GM12878 (cell line): ENCODE measurements around the gene CCDC78. TPM values are rescaled to one million over a fixed set of nuclear protein-coding genes. Genes with fewer than 3 reads are reported as not detected.

Experiments
- ATAC-seq: fragments of 200-7000 bp; cut with Tn5 transposase; 3 replicates; pipeline ENCODE4 v1.9.1; 2020; ENCODE audit warnings: mild to moderate bottlenecking, moderate library complexity
- BruUV-seq: library from RNA; stranded (reverse); fragments of 400-500 nt; replicated peaks from 2 replicates; lab custom pipeline; 2021; lab: Mats Ljungman, UMichigan
- CTCF ChIA-PET: fragments of 300-600 bp; sonication (Branson Sonifier 250); formaldehyde crosslinking; extraction: SDS; loops from one replicate; lab custom pipeline; 2021; ENCODE audit warnings: inconsistent platforms; lab: Yijun Ruan, JAX
- POLR2A ChIA-PET: fragments of 350-600 bp; formaldehyde crosslinking; extraction: SDS; loops from one replicate; lab custom pipeline; 2021; ENCODE audit warnings: inconsistent platforms; lab: Charles Lee
- RAD21 ChIA-PET: fragments of 300-600 bp; sonication (Branson Sonifier 250); formaldehyde crosslinking; loops from one replicate; lab custom pipeline; 2023; ENCODE audit warnings: antibody characterized with exemption; ENCODE audit not compliant: unreplicated experiment; lab: Charles Lee
- SMC1A ChIA-PET: fragments of 300-600 bp; sonication (Branson Sonifier 250); formaldehyde crosslinking; loops from one replicate; lab custom pipeline; 2023; ENCODE audit not compliant: unreplicated experiment, uncharacterized antibody; lab: Charles Lee
- DNase-seq: peaks from one replicate; pipeline ENCODE4 v3.0.0-alpha.2; 2011; ENCODE audit warnings: low read depth, low spot score
- FAIRE-seq: peaks from 3 replicates; lab custom pipeline; 2011; peaks lifted over from hg19 to GRCh38; lab: Jason Lieb, UNC
- H2AFZ ChIP-seq: 2 replicates; pipeline ENCODE4 v1.6.0; 2011; ENCODE audit warnings: low read depth, low read length, control low read depth; ENCODE audit not compliant: control insufficient read depth
- H3K27ac ChIP-seq: 2 replicates; pipeline ENCODE4 v1.5.1; 2011; ENCODE audit warnings: control low read depth; ENCODE audit not compliant: control insufficient read depth, insufficient read depth
- H3K27me3 ChIP-seq, 2 experiments: replicated peaks in 1 of 2; 2 replicates each; pipeline versions ENCODE4 v1.6.0 to v1.6.1; 2011; ENCODE audit warnings: low read length in 1 of 2; ENCODE audit not compliant: control insufficient read depth in 2 of 2, insufficient read depth in 2 of 2
- H3K36me3 ChIP-seq, 2 experiments: 2 replicates each; pipeline ENCODE4 v1.5.1; 2011; ENCODE audit warnings: low read length in 1 of 2; ENCODE audit not compliant: control insufficient read depth in 2 of 2, insufficient read depth in 2 of 2
- H3K4me1 ChIP-seq: 2 replicates; pipeline ENCODE4 v1.6.1; 2011; ENCODE audit warnings: mild to moderate bottlenecking, low read length, moderate library complexity, mixed read lengths; ENCODE audit not compliant: control insufficient read depth, insufficient read depth
- H3K4me2 ChIP-seq: 2 replicates; pipeline ENCODE4 v1.6.0; 2011; ENCODE audit warnings: control low read depth; ENCODE audit not compliant: control insufficient read depth, insufficient read depth
- H3K4me3 ChIP-seq: fragments of 200-600 bp; sonication (generic); 2 replicates; pipeline ENCODE4 v1.5.1; 2016
- H3K79me2 ChIP-seq: 2 replicates; pipeline ENCODE4 v1.6.0; 2011; ENCODE audit warnings: low read length; ENCODE audit not compliant: control insufficient read depth, insufficient read depth
- H3K9ac ChIP-seq: 2 replicates; pipeline ENCODE4 v1.8.0; 2011; ENCODE audit warnings: low read length, control low read depth, mixed read lengths; ENCODE audit not compliant: control insufficient read depth, insufficient read depth
- H3K9me3 ChIP-seq: replicated peaks from 3 replicates; pipeline ENCODE4 v1.5.1; 2011; ENCODE audit warnings: mild to moderate bottlenecking, low read length; ENCODE audit not compliant: control insufficient read depth, insufficient read depth
- H4K20me1 ChIP-seq: 2 replicates; pipeline ENCODE4 v1.6.0; 2011; ENCODE audit not compliant: control insufficient read depth, insufficient read depth
- BACH1 ChIP-seq: fragments of 450-650 bp; IDR thresholded peaks from 2 replicates; pipeline ENCODE4 v1.6.1; 2017; ENCODE audit warnings: mild to moderate bottlenecking, borderline replicate concordance
- CBX3 ChIP-seq: fragments of 200-600 bp; sonication (generic); IDR thresholded peaks from 2 replicates; pipeline ENCODE4 v1.6.1; 2016; ENCODE audit warnings: low read depth, borderline replicate concordance
- CREM ChIP-seq: IDR thresholded peaks from 2 replicates; pipeline ENCODE4 v1.6.1; 2014; ENCODE audit warnings: antibody characterized with exemption, low read depth
- MXI1 ChIP-seq: fragments of 150-350 bp; IDR thresholded peaks from 2 replicates; pipeline ENCODE4 v1.6.1; 2011; ENCODE audit warnings: low read depth, mild to moderate bottlenecking, inconsistent platforms, low read length, improper control_type of control experiment
- NBN ChIP-seq: fragments of 450-650 bp; IDR thresholded peaks from 2 replicates; pipeline ENCODE4 v1.6.1; 2016
- RUNX3 ChIP-seq: IDR thresholded peaks from 2 replicates; pipeline ENCODE4 v1.6.1; 2012; ENCODE audit warnings: low read length, inconsistent platforms
- TAF1 ChIP-seq: IDR thresholded peaks from 2 replicates; pipeline ENCODE4 v1.6.1; 2011; ENCODE audit warnings: mild to moderate bottlenecking, low read depth, low read length, borderline replicate concordance
- TCF7 ChIP-seq: IDR thresholded peaks from 2 replicates; pipeline ENCODE4 v1.6.1; 2014; ENCODE audit warnings: antibody characterized with exemption, borderline replicate concordance
- WGBS: methylation state at CpG from one replicate; pipeline ENCODE4 v1.1.6; 2016; ENCODE audit warnings: low lambda C conversion rate; ENCODE audit not compliant: insufficient replicate concordance, insufficient coverage; ENCODE audit errors: missing lambda C conversion rate; 5-methylcytosine and 5-hydroxymethylcytosine counted together
- in situ Hi-C: fragments of 300-500 bp; cut with MboI; formaldehyde crosslinking; loops from 9 replicates; pipeline ENCODE4 v1.14.3; 2018; ENCODE audit warnings: mixed read lengths
- intact Hi-C: fragments of 100-400 bp; cut with micrococcal nuclease; formaldehyde crosslinking; loops from one replicate; pipeline ENCODE4 v1.14.2; 2022; ENCODE audit not compliant: unreplicated experiment
- polyA plus RNA-seq, 11 experiments: library from polyadenylated mRNA; depleted of rRNA in 4 of 11; unstranded in 6 of 11; stranded (reverse) in 5 of 11; fragments of >200 nt; fragmentation: Nextera tagmentation in 4 of 11; fragmentation: Illumina TruSeq in 1 of 11; extraction: Ambion mirVana in 4 of 11; extraction: Trizol in 1 of 11; gene quantifications; 1 replicate in 1 of 11; 2 replicates in 10 of 11; pipeline versions ENCODE4 v1.2.1 to v1.2.3, GENCODE V29; 2011 to 2016; ENCODE audit warnings: inconsistent platforms in 2 of 11, missing spikeins in 2 of 11, low read depth in 1 of 11
- total RNA-seq, 4 experiments: library from RNA; depleted of rRNA in 3 of 4; stranded (reverse); fragments of >200 nt in 3 of 4; fragmentation: Illumina TruSeq in 1 of 4; extraction: Trizol in 1 of 4; gene quantifications; 2 replicates each; pipeline versions ENCODE4 v1.2.1 to v1.2.3, GENCODE V29; 2013 to 2021
- TF ChIP-seq, protein P1 (sequence below): IDR thresholded peaks from 2 replicates; pipeline ENCODE4 v1.6.1; 2012; ENCODE audit warnings: low read depth, low read length, improper control_type of control experiment
- TF ChIP-seq, protein P2 (sequence below): fragments of 150-350 bp; IDR thresholded peaks from 2 replicates; pipeline ENCODE4 v1.6.1; 2016; ENCODE audit warnings: low read depth, low read length

The CCDC78 gene
- total and polyA plus RNA-seq, 10 of the 15 experiments (the other 5 are each of a cell fraction or from before 2014, with no cell fraction given) = 0.10 to 26.2 (median 5.4) TPM

DNA sequence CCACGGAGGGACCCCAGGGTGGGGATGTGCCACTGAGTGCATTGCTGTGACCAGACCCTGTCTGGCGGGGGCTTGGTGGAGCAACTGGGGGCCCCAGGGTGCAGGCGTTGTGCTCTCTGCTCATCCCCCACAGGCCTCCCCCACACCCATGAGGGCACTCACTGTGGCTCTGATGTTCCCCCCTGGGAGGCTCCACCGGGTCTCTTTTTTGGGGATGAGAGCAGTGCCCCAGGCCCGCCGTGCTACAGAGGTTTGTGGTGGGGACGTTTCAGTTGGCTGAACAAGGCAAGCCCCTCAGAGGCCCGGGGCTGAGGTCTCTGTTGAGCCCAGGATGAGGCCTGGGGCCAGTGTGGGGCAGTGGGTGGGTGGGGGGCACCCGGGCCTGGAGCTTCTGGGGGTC lies 2.5 kb downstream of the CCDC78 start:
- no peak for FAIRE-seq
- Histone ChIP-seq H3K79me2 (no peaks in the 10 kb centered on the region; the same call in none of the 2 replicates), H3K27ac (no peak overlapping the region), H3K9ac (no peak overlapping the region), H4K20me1 (no peaks in the 10 kb centered on the region), H3K36me3 (no peaks in the 10 kb centered on the region), H3K9me3 (no peaks in the 10 kb centered on the region), H3K4me1 (peaks cover 23% of the 10 kb centered on the region), H3K4me3 (no peak overlapping the region), H2AFZ (no peak overlapping the region), H3K27me3 (no peaks in the 10 kb centered on the region), H3K4me2 (no peak overlapping the region)
- TF ChIP-seq MXI1 = no peak
- no peak for TF ChIP-seq TCF7
- no peak for TF ChIP-seq RUNX3
- TF ChIP-seq TAF1 = no peak
- no peak for TF ChIP-seq CREM
- TF ChIP-seq NBN = no peak
- no peak for TF ChIP-seq BACH1
- TF ChIP-seq, protein P1, sequence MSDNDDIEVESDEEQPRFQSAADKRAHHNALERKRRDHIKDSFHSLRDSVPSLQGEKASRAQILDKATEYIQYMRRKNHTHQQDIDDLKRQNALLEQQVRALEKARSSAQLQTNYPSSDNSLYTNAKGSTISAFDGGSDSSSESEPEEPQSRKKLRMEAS = no peak
- no peak for TF ChIP-seq CBX3
- TF ChIP-seq, protein P2, sequence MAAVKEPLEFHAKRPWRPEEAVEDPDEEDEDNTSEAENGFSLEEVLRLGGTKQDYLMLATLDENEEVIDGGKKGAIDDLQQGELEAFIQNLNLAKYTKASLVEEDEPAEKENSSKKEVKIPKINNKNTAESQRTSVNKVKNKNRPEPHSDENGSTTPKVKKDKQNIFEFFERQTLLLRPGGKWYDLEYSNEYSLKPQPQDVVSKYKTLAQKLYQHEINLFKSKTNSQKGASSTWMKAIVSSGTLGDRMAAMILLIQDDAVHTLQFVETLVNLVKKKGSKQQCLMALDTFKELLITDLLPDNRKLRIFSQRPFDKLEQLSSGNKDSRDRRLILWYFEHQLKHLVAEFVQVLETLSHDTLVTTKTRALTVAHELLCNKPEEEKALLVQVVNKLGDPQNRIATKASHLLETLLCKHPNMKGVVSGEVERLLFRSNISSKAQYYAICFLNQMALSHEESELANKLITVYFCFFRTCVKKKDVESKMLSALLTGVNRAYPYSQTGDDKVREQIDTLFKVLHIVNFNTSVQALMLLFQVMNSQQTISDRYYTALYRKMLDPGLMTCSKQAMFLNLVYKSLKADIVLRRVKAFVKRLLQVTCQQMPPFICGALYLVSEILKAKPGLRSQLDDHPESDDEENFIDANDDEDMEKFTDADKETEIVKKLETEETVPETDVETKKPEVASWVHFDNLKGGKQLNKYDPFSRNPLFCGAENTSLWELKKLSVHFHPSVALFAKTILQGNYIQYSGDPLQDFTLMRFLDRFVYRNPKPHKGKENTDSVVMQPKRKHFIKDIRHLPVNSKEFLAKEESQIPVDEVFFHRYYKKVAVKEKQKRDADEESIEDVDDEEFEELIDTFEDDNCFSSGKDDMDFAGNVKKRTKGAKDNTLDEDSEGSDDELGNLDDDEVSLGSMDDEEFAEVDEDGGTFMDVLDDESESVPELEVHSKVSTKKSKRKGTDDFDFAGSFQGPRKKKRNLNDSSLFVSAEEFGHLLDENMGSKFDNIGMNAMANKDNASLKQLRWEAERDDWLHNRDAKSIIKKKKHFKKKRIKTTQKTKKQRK = no peak
- ChIA-PET RAD21 (interaction anchor here (2.3 kb wide), 1 partner anchor 12 kb away, joined by 6 read pairs; no protein-coding TSS in a partner anchor), POLR2A (interaction anchor here (0.5 to 6.3 kb wide), 3 partner anchors 12 to 156 kb away, joined by 3 to 60 read pairs (median 3); partner anchors contain the start of gene CIAO3), SMC1A (no interaction called here), CTCF (interaction anchor here (1.4 to 1.7 kb wide), 2 partner anchors 11 to 62 kb away, joined by 3 to 5 read pairs; no protein-coding TSS in a partner anchor)
- ATAC-seq = no peak
- in situ Hi-C loops = no loop called here
- no TSS peak for BruUV-seq
- intact Hi-C loops = no loop called here
- 35% methylated on average over 9 of the region's 9 CpGs for WGBS
- DNase-seq = no peak
